Heart right ventricle (tissue), 12 donors: Measurements from ENCODE around the gene LRCH1. TPM values are rescaled to one million over a fixed set of nuclear protein-coding genes. Genes with fewer than 3 reads are reported as not detected.

Experiments
- polyA plus RNA-seq, 2 donors: library from polyadenylated mRNA; stranded (reverse); fragments of 200-250 nt; gene quantifications; one replicate each; pipeline ENCODE4 v1.2.3, GENCODE V29; 2013
- total RNA-seq, 10 donors: library from RNA; stranded (reverse); fragmentation: NEBNext Ultra II Directional in 3 of 10; extraction: Animal tissue kit (Norgen Biotek cat#: 25700) in 3 of 10; gene quantifications; one replicate each; pipeline versions ENCODE4 v1.2.1 to v1.2.4, GENCODE V29; 2021 to 2023
- donor health status: ischemic (EF 13 %, LVEDD 7.1; RV severe dilation, severe dysfunction).
- donor health status: healthy with polysubstance abuse.
- donor health status: DM: no; HTN: yes; CAD: no.
- donor health status: DM: no; HTN: no; CAD: no.
- donor health status: ischemic (EF 25% LVEDD 6.9; RV normal size, moderate dysfunction).
- donor health status: ischemic (EF 25% LVEDD 5.7; RV mildly dilated, moderate dysfunction).
- donor health status: healthy.
- donor health status: nonischemic (EF 11% LVEDD 7.7; RV severe dilation, severe dysfunction).
- donor health status: DM: yes; HTN: yes; CAD: no.
- donor health status: PGD.
- donor health status: ischemic (EF 29% LVEDD 5.4; RV normal size, mild dysfunction).
- donor health status: nonischemic (EF 23%, LVEDD 6.1; RV moderate dilation, normal function).

The LRCH1 gene
- total and polyA plus RNA-seq, 12 donors, result 4.1 to 20.3 (median 13.1) TPM

Other genes starting within 250 kb of the LRCH1 start
- gene RUBCNL, start 165.9 kb upstream of the LRCH1 start, total RNA-seq, result 1 to 10 TPM in 3 of 10 donors, under 1 TPM in 7; 0.26 to 2.8 (median 0.66) TPM
- gene RUBCNL, start 165.9 kb upstream of the LRCH1 start, polyA plus RNA-seq, result under 1 TPM; 0.17 to 0.59 TPM
- 100 to 1,000 TPM in 7 of 10 donors, 10 to 100 TPM in 3; 92.3 to 114 (median 106) TPM for gene ESD, start 244.0 kb downstream of the LRCH1 start, total RNA-seq
- gene ESD, start 244.0 kb downstream of the LRCH1 start, polyA plus RNA-seq, result 100 to 1,000 TPM in 1 of 2 donors, 10 to 100 TPM in 1; 44.9 to 124 TPM